ENCODE data around the gene RIMS1.
"Not testable (repeated sequence)": the region's sequence is repeated elsewhere in the genome, so short reads cannot be mapped to it uniquely, and the experiment has no call there.

Gene RIMS1

DNA sequence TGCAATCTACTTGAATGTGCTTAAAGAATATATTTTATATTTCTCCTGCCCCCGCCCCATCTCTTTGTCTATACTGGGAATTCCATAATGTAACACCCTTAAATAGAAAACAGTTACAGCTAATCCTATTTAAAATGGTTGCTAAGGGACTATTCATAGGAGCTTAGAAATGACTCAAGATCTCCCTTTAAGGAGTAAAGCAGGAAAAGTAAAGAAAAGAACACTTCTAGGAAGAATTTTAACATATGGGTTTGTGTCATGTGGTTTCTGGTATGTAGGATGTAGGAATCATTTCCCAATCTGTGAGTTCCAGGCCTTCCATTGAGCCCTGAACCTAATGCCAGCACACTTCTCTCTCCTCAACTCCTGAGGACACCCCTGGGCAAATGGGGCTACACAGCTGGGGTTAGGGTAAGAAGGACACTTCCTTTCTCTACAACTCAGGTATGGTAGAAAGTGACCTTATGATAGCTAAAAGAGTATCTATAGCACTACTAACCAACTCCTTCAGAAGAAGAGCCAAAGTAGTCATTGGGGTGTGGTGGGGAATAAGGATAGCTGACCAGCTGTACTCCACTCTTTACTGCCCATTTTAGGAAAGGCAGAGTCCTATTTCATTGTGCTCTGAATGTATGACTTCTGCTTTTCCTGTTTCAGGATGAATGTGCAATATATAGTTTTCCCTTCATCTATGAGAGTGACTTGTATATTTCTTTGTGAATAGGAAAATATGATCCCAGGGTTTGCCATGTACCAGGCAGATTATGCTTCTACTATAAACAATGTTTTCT lies 27.3 kb downstream of the RIMS1 start:
- no peak for TF ChIP-seq POLR2A (IDR thresholded peaks at IDR 0.05; ENCODE audit: low read depth, low read length)
- DNase-seq (ENCODE audit: insufficient read length, low spot score) (no peak), FAIRE-seq (no peak)

GRCh38 chr6:71929047-71929446 lies 42.7 kb downstream of the RIMS1 start:
- no peak for TF ChIP-seq POLR2A (IDR thresholded peaks at IDR 0.05; ENCODE audit: low read depth, low read length)
- FAIRE-seq, result no peak
- DNase-seq (ENCODE audit: insufficient read length, low spot score), result no peak

DNA sequence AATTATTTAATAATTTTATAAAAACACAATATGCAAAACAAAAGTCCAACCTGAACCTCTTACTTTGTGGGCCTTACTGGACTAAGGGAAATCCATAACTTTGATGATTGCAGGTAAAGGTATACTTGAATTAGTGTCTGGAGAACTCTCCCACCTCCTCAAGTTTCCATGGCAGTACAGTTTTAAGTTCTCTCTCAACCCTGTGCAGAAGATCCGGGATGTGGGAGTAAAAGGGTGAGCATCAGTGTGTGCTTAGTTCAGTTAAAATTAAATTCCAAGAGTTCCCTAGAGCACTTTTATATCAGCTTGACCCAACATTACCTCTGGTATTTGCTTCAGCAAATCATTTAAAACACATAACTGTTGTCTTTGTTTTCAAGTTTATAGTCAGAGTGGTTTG lies 47.5 kb downstream of the RIMS1 start:
- no peak for FAIRE-seq

GRCh38 chr6:71965404-71965803 lies 79.1 kb downstream of the RIMS1 start:
- TF ChIP-seq POLR2A (IDR thresholded peaks at IDR 0.05; ENCODE audit: low read depth, low read length), result no peak
- FAIRE-seq (no peak), DNase-seq (ENCODE audit: insufficient read length, low spot score) (no peak)

More for the DNA sequence above, 47.5 kb downstream of the RIMS1 start:
- no peak for TF ChIP-seq POLR2A (IDR thresholded peaks at IDR 0.05; ENCODE audit: low read depth, low read length)
- DNase-seq (ENCODE audit: insufficient read length, low spot score), result no peak

DNA sequence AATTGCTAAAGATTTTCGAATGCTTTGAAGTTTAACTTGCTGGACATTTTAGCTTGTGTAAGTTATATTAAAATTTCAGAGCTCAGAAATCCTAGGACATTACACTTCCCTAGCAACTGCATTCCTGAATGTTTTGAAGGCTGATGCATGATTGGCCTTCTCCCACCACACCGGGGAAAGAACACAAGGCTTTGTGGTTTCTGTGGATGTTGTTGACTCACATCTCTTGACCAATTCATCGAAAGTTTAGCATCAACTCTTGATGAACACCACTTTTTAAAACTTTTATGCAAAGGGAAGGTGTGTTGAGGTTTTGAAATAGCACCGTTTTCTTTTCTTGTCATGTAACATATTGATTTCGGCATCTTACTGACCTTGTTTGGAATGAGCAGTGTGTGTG lies 81.1 kb downstream of the RIMS1 start:
- TF ChIP-seq POLR2A (IDR thresholded peaks at IDR 0.05; ENCODE audit: low read depth, low read length), result no peak
- no peak for FAIRE-seq
- no peak for DNase-seq (ENCODE audit: insufficient read length, low spot score)

DNA sequence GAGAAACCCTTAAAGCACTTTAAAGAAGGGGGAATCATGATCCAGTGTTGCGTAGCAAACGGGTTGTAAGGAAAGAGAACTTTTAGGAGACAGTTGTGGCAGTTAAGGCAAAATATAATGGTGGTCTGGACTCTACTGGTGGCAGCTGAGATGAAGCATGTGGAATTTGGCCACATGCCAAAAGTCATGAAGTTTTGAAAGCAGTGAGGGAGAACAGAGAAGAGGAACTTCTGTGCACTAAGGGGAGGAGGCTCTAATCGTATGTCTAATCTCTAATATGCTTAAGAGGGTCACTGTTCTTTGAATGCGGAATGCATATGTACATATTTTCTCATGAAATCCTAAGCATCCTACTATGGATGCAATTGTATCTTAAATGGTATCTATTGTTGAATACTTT lies 91.5 kb downstream of the RIMS1 start:
- DNase-seq (ENCODE audit: insufficient read length, low spot score), result no peak
- no peak for TF ChIP-seq POLR2A (IDR thresholded peaks at IDR 0.05; ENCODE audit: low read depth, low read length)
- no peak for FAIRE-seq

GRCh38 chr6:71979911-71980310 lies 93.6 kb downstream of the RIMS1 start:
- no peak for FAIRE-seq
- DNase-seq (ENCODE audit: insufficient read length, low spot score), result no peak
- TF ChIP-seq POLR2A (IDR thresholded peaks at IDR 0.05; ENCODE audit: low read depth, low read length), result no peak

GRCh38 chr6:71982389-71982788 lies 96.0 kb downstream of the RIMS1 start:
- no peak for DNase-seq (ENCODE audit: insufficient read length, low spot score)
- no peak for FAIRE-seq
- TF ChIP-seq POLR2A (IDR thresholded peaks at IDR 0.05; ENCODE audit: low read depth, low read length), result no peak

DNA sequence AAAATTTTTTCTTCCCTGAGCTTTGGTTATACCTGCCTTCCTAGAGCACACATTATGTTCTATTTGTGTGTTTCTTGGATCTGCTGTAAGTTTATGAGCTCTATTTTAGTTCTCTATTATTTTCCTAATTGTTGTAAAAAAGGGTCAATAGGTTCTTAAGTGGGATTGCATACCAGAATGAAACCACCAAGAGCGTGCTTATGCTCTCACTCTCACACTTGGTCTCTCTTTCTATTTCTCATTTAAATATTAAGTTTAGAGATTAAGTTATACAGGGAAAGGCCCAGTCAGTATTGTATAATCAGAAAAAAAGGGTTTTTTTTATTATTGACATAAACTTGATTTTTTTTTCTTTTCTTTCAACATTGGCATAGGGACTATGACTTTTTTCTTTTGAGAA lies 96.8 kb downstream of the RIMS1 start:
- FAIRE-seq, result no peak
- no peak for DNase-seq (ENCODE audit: insufficient read length, low spot score)
- no peak for TF ChIP-seq POLR2A (IDR thresholded peaks at IDR 0.05; ENCODE audit: low read depth, low read length)

GRCh38 chr6:71994705-71995271 lies 108.4 kb downstream of the RIMS1 start:
- TF ChIP-seq POLR2A (IDR thresholded peaks at IDR 0.05; ENCODE audit: low read depth, low read length), result no peak
- DNase-seq (ENCODE audit: insufficient read length, low spot score), result no peak
- no peak for FAIRE-seq

DNA sequence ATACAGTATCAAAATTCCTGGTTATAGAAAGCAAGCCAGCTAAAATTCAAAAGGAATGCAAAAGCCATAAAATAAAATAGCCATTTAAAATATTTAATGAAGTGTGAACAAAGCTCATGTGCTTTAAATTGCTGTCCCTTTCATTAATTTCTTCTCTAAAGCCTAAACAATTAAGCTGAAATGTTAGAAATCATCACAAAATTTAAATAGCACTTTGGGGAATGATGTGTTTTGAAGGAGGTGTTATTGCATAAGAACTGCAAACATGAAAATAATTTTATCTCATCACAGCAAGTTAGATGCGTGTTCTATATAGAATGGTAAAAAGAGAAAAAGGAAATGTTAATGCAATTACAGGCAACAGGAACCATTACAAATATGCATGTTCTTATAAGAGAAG lies 111.0 kb downstream of the RIMS1 start:
- TF ChIP-seq POLR2A (IDR thresholded peaks at IDR 0.05; ENCODE audit: low read depth, low read length), result no peak
- DNase-seq (ENCODE audit: insufficient read length, low spot score) (no peak), FAIRE-seq (no peak)

DNA sequence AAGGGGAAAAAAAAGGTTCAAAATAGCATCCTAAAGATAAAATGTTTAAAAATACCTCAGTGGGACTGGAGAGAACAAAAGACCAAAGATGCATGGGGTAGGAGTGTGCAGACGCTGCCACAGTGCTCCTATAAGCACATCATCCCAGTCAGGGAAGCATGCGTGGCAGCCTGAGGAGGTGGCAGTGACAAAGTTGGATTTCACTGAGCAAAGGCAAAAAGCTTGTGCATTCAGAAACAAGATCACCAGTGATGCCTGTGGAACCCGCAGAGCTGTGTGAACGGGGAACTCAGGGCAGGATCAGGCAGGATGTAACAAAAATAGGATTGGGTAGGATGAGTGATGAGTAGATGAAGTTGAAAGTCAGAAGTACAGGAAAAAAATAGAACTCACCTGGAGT lies 116.1 kb downstream of the RIMS1 start:
- TF ChIP-seq POLR2A (IDR thresholded peaks at IDR 0.05; ENCODE audit: low read depth, low read length), result no peak
- DNase-seq (ENCODE audit: insufficient read length, low spot score), result no peak
- FAIRE-seq, result no peak

DNA sequence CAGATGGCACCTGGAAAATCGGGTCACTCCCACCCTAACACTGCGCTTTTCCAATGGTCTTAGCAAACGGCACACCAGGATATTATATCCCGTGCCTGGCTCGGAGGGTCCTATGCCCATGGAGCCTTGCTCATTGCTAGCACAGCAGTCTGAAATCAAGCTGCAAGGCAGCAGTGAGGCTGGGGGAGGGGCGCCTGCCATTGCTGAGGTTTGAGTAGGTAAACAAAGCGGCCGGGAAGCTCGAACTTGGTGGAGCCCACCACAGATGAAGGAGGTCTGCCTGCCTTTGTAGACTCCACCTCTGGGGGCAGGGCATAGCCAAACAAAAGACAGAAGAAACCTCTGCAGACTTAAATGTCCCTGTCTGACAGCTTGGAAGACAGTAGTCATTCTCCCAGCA lies 120.2 kb downstream of the RIMS1 start:
- not testable (repeated sequence) for FAIRE-seq; DNase-seq (ENCODE audit: insufficient read length, low spot score)

DNA sequence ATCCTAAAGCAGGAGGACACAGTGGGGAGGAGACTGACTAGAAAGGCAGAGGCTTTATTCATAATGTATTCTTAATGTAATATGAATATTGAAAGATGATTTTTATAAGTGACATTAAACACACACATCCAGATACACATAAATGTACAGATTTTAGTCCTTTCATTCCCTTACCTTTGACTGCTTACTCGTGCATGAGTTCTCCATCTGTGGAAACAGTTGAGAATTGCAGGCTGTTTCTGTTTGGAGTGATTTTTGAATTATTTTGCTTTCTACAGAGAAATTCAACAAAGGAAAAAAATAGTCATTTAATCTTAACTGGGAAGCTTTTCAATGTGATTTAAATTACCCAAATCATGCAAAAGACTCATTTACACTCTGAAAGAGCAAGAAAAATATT lies 136.5 kb downstream of the RIMS1 start:
- no peak for TF ChIP-seq POLR2A (IDR thresholded peaks at IDR 0.05; ENCODE audit: low read depth, low read length)
- FAIRE-seq, result no peak

DNA sequence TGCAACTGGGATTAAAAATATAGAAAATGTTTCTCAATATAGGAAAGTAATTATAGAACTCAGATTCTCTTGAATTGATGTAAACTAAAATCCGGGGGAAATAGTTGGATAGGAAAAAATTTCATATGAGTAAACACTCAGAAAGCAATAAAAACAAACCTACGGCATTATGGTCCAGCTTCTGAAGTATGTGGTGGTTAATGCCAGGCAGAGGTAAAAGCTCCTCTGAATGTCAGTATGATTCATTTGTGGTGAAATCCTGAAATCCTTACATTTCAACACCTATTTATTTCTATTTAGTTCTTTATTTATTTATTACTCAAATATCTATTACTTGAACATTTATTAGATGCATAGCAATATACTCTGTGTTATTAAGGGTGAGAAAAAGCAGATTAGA lies 145.1 kb downstream of the RIMS1 start:
- no peak for TF ChIP-seq POLR2A (IDR thresholded peaks at IDR 0.05; ENCODE audit: low read depth, low read length)
- DNase-seq (ENCODE audit: insufficient read length, low spot score) (no peak), FAIRE-seq (no peak)

More for the DNA sequence above, 136.5 kb downstream of the RIMS1 start:
- DNase-seq (ENCODE audit: insufficient read length, low spot score), result no peak
